ENCODE measurements around the gene PCSK6.

DNA sequence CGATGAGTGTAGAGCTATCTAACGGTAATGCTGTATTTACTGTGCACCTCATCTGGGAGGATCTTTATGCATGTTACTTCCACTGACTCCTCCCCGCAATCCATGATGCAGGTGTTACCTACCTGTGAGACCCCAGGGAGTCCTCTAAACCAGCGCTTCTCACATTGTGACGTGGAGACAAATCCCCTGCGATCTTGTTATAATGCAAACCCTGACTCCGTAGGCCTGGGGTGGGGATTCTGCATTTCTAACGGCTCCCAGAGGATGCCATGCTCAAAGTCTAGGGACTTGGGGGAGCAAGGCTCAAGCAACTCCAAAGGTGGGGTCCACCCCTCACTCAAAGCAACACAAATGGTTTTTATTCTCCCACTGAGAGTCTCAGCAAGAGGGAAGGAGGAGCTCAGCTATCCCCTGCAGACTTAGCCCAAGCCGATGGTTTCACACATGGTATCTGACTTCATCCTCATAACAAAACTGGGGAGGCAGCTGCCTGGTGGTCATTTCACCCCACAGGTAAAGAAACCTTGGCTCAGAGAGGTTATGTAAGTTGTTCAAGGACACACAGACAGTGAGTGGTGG, 63.6 kb downstream of the PCSK6 start:
- TF ChIP-seq, protein P1, sequence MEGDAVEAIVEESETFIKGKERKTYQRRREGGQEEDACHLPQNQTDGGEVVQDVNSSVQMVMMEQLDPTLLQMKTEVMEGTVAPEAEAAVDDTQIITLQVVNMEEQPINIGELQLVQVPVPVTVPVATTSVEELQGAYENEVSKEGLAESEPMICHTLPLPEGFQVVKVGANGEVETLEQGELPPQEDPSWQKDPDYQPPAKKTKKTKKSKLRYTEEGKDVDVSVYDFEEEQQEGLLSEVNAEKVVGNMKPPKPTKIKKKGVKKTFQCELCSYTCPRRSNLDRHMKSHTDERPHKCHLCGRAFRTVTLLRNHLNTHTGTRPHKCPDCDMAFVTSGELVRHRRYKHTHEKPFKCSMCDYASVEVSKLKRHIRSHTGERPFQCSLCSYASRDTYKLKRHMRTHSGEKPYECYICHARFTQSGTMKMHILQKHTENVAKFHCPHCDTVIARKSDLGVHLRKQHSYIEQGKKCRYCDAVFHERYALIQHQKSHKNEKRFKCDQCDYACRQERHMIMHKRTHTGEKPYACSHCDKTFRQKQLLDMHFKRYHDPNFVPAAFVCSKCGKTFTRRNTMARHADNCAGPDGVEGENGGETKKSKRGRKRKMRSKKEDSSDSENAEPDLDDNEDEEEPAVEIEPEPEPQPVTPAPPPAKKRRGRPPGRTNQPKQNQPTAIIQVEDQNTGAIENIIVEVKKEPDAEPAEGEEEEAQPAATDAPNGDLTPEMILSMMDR (IDR thresholded peaks at IDR 0.05): no peak
- TF ChIP-seq POLR2A (IDR thresholded peaks at IDR 0.05): no peak
